Measurements from ENCODE around the gene TRIM27.
A peak's percentile ranks its signal among the peaks of the same experiment; 100 is the strongest.
"Not testable (repeated sequence)": the region's sequence is repeated elsewhere in the genome, so short reads cannot be mapped to it uniquely, and the experiment has no call there.

Gene TRIM27

DNA sequence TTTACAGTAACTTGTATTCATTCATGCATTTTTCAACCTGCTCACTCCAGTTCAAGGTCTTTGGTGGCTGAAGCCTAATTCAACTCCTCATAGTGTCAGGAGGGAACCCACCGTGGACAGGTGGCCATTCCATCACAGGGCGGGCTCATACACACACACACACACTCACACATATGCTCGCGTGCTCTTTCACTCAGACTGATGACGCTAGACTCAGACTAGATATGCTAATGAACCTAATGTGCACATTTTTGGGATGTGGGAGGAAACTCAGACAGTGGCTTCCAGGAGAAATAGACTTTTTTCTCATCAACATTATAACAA is 56.7 kb downstream of the TRIM27 start:
- peaks cover 8% of the 10 kb centered on the region for H3K9me3 Mint-ChIP-seq
- DNase-seq = no peak
- H3K4me3 Mint-ChIP-seq = peak overlapping the region; percentile 78
- peaks cover 2% of the 10 kb centered on the region for H3K27me3 Mint-ChIP-seq
- H3K36me3 Mint-ChIP-seq (ENCODE audit: low read depth) = peaks cover 5% of the 10 kb centered on the region
- peak overlapping the region; percentile 90 for H3K27ac Mint-ChIP-seq
- peaks cover 45% of the 10 kb centered on the region for H3K4me1 Mint-ChIP-seq (ENCODE audit: low read depth)

DNA sequence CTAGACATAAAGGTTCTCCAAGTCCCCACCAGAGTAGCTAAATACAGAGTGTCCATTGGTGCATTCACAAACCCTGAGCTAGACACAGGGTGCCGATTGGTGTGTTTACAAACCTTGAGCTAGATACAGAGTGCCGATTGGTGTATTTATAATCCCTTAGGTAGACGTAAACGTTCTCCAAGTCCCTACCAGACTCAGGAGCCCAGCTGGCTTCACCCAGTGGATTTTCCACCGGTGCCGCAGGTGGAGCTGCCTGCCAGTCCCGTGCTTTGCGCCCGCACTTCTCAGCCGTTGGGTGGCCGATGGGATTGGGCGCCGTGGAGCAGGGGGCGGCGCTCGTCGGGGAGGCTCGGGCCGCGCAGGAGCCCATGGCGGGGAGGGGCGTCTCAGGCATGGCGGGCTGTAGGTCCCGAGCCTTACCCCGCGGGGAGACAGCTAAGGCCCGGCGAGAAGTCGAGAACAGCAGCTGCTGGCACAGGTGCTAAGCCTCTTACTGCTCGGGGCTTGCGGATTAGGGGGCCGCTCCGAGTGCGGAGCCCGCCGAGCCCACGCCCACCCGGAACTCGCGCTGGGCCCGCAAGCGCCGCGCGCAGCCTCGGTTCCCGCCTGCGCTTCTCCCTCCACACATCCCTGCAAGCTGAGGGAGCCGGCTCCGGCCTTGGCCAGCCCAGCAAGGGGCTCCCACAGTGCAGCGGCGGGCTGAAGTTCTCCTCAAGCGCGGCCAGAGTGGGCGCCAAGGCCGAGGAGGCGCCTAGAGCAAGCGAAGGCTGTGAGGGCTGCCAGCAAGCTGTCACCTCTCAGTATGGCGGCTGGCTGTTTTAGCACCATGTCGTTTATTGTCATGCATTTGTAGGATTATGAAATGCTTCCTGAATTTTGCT is 57.3 kb downstream of the TRIM27 start:
- not testable (repeated sequence) for H3K27me3 Mint-ChIP-seq; H3K36me3 Mint-ChIP-seq (ENCODE audit: low read depth); H3K9me3 Mint-ChIP-seq
- Mint-ChIP-seq H3K27ac (peak overlapping the region; percentile 90), H3K4me3 (peak overlapping the region; percentile 78), H3K4me1 (ENCODE audit: low read depth) (peaks cover 45% of the 10 kb centered on the region)
- peak; percentile 90 for DNase-seq

DNA sequence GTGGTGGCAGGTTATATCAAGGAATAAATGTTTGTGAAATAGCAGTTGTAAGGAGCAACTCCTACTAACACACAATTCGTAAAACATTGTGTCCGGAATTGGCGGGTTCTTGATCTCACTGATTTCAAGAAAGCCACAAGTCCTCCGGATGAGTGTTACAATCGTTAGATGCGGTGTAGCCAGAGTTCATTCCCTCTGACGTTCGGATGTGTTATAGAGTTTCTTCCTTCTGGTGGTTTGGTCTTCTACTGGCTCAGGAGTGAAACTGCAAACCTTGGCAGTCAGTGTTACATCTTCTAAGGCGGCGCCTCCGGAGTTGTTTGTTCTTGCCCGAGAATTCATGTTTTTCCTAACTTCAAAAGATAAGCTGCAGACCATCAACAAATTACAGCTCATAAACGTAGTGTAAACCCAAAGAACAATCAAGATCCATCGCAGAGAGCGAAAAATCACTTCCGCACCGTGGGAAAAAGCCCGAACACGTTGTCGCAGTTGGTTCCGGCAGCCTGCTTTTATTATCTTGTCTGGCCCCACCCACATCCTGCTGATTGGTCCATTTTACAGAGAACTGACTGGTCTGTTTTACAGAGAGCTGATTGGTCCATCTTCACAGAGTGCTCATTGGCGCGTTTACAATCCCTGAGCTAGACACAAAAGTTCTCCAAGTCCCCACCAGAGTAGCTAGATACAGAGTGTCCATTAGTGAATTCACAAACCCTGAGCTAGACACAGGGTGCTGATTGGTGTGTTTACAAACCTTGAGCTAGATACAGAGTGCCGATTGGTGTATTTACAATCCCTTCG is 58.2 kb downstream of the TRIM27 start:
- H3K4me3 Mint-ChIP-seq = peak overlapping the region; percentile 78
- DNase-seq = peak; percentile 69
- peak overlapping the region; percentile 90 for H3K27ac Mint-ChIP-seq
- peaks cover 46% of the 10 kb centered on the region for H3K4me1 Mint-ChIP-seq (ENCODE audit: low read depth)
- H3K36me3 Mint-ChIP-seq (ENCODE audit: low read depth) = peaks cover 5% of the 10 kb centered on the region
- peaks cover 2% of the 10 kb centered on the region for H3K27me3 Mint-ChIP-seq
- H3K9me3 Mint-ChIP-seq = peaks cover 8% of the 10 kb centered on the region

DNA sequence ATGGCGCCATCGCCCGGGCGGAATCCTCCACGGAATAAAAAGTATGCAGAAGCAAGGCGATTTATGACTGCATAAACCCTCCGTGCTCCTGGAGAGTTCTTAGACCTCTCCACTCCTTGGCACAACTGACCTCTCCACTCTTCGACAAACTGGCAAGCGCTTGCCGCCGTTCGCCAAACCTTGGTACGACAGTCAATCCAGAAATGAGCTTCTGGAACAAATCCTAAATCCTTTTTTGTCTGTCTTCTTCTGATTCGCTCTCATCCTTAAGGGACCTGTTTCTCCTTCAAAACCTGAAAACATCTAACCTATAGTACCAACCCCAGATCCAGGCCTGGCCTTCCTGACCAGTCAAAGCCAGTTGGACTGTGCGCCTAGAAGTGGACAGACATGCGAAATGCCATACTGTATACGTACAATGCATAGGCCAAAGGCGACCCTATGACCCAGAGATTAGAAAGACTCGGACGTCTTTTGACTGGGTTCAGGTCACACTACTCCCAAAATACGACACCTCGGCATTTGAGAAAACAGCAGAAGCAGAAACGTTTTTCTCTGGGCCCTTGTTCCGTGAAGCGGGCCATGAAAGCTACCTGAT is 59.4 kb downstream of the TRIM27 start:
- H3K4me1 Mint-ChIP-seq (ENCODE audit: low read depth) = peaks cover 46% of the 10 kb centered on the region
- H3K27me3 Mint-ChIP-seq = peaks cover 2% of the 10 kb centered on the region
- H3K36me3 Mint-ChIP-seq (ENCODE audit: low read depth) = peaks cover 5% of the 10 kb centered on the region
- peaks cover 8% of the 10 kb centered on the region for H3K9me3 Mint-ChIP-seq
- DNase-seq = no peak
- H3K27ac Mint-ChIP-seq = peak overlapping the region; percentile 96
- peak overlapping the region; percentile 88 for H3K4me3 Mint-ChIP-seq

DNA sequence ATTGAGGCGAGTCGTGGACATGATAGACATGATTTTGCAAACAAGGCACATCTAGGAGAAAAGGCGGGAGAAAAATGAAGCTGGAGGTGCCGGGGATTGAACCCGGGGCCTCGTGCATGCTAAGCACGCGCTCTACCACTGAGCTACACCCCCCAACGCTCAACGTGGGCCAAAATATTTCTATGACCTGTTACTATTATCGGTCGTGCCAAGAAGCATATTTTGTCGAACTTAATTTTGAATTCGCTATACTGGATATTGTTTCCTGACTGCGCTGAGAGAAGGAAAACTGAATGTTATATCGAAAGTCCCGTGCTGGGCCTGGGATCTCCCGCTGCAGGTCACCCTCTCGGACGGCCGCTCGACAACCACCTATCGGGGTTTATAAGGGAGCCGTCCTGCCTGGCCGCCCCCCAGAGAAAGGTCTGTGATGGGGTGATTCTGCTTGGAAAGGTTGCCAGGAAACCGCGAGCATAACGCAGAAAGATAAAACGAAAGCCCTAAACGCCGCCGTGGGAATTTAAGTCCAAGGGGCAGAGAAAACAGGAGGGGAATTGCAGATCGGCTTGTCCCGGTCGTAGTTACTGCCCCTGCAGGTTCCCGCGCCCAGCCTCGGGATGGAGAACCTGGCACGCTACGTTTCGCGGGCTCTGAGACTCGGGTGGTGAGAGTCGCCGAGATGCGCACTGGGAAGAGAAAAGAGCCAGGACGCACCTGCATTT is 60.0 kb downstream of the TRIM27 start:
- peaks cover 46% of the 10 kb centered on the region for H3K4me1 Mint-ChIP-seq (ENCODE audit: low read depth)
- H3K4me3 Mint-ChIP-seq = peak overlapping the region; percentile 88
- DNase-seq = peak; percentile 89
- H3K36me3 Mint-ChIP-seq (ENCODE audit: low read depth) = peaks cover 5% of the 10 kb centered on the region
- H3K27ac Mint-ChIP-seq = peak overlapping the region; percentile 96
- peaks cover 8% of the 10 kb centered on the region for H3K9me3 Mint-ChIP-seq
- peaks cover 2% of the 10 kb centered on the region for H3K27me3 Mint-ChIP-seq

DNA sequence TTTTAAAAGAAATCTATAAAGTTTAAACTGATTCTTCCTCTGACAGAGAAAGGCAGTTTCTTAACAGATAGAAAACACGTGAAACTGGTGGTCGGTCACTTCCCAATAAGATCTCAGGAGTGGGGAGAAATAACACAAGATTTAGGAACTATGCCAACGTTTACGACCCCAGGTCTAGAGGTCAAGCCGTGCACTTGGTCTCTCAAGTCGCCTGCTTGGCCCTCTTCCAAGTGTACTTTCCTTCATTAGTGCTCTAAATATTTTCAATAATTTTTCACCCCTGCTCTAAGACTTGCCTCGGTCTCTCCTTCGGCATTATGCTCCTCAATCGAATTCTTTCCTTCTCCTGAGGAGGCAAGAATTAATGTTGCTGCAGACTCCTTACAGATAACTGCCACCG is 61.7 kb downstream of the TRIM27 start:
- Mint-ChIP-seq H3K4me3 (no peak overlapping the region), H3K27ac (no peak overlapping the region), H3K36me3 (ENCODE audit: low read depth) (peaks cover 5% of the 10 kb centered on the region), H3K4me1 (ENCODE audit: low read depth) (peaks cover 37% of the 10 kb centered on the region), H3K27me3 (peaks cover 2% of the 10 kb centered on the region), H3K9me3 (peaks cover 8% of the 10 kb centered on the region)
- DNase-seq = no peak

DNA sequence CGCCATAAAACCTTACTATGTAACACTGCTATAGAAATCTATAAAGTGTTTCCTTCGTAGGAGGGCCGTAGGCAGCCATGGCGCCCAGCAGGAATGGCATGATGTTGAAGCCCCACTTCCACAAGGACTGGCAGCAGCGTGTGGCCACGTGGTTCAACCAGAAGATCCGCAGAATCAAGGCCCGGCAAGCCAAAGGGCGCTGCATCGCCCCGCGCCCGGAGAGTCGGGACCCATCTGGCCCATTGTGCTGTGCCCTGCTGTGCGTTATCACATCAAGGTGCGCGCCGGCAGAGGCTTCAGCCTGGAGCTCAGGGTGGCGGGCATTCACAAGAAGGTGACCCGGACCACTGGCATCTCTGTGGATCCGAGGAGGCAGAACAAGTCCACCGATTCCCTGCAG is 62.4 kb downstream of the TRIM27 start:
- H3K4me3 Mint-ChIP-seq = no peak overlapping the region
- no peak for DNase-seq
- peaks cover 33% of the 10 kb centered on the region for H3K4me1 Mint-ChIP-seq (ENCODE audit: low read depth)
- H3K36me3 Mint-ChIP-seq (ENCODE audit: low read depth) = peaks cover 5% of the 10 kb centered on the region
- H3K27ac Mint-ChIP-seq = no peak overlapping the region
- H3K9me3 Mint-ChIP-seq = peaks cover 8% of the 10 kb centered on the region
- peaks cover 2% of the 10 kb centered on the region for H3K27me3 Mint-ChIP-seq

DNA sequence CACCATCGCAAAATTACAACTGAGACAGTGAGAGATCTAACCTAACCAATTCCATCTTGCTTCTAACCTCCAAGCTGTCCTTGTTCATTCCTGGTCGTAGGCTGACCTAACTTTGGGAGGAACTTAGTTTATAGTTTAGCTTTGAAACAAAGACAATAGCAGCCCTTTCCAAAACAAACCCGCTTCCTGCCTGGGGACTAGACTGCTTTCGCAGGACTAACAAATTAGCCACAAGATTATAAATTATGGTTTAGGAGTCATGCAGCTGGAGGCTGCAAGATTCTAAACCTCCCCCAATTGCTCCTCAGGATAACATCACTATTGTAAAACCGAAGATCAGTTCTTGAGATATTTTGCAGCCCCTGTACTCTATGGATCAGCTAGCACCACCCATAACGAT is 63.2 kb downstream of the TRIM27 start:
- Mint-ChIP-seq H3K27ac (no peak overlapping the region), H3K4me1 (ENCODE audit: low read depth) (peaks cover 28% of the 10 kb centered on the region), H3K27me3 (peaks cover 2% of the 10 kb centered on the region), H3K4me3 (no peak overlapping the region), H3K36me3 (ENCODE audit: low read depth) (peaks cover 5% of the 10 kb centered on the region), H3K9me3 (peaks cover 4% of the 10 kb centered on the region)
- DNase-seq = no peak

DNA sequence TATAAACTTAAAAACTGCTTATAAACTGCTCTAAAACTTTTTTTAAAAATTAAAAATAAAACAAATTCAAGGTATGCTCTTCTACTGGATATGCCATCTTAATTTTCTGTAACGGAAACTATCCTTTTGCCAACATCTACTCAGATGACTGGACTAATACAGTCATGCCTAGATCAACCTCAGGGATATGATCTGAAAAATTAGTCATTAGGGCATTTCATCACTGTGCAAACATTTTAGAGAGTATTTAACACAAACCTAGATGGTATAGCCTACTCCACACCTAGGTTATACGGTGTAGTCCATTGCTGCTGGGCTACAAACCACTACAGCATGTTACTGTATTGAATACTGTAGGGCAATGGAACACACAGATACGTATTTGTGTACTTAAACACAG is 64.8 kb downstream of the TRIM27 start:
- peaks cover 2% of the 10 kb centered on the region for H3K9me3 Mint-ChIP-seq
- H3K4me3 Mint-ChIP-seq = no peak overlapping the region
- H3K27ac Mint-ChIP-seq = no peak overlapping the region
- H3K36me3 Mint-ChIP-seq (ENCODE audit: low read depth) = peaks cover 4% of the 10 kb centered on the region
- peaks cover 2% of the 10 kb centered on the region for H3K27me3 Mint-ChIP-seq
- DNase-seq = no peak
- H3K4me1 Mint-ChIP-seq (ENCODE audit: low read depth) = peaks cover 14% of the 10 kb centered on the region

DNA sequence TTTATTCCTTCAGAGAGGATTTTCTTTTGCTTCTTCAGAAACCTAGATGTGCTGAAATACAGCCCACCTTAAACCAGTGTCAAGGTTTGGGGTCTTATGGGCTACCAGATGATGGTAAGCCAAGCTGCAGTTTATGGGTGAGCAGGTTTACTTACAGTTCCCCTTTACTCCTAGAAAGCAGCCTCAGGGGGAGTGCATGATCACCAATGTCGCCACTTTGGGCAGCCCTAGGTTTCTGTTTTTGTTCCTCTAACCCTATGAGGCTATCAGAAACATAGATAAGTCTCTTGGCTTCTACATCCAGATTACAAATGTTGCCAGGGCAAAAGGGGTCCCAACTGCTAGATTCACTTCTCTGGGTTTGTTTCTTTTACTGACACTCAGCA is 67.2 kb downstream of the TRIM27 start:
- DNase-seq = no peak
- H3K9me3 Mint-ChIP-seq = no peaks in the 10 kb centered on the region
- peaks cover 2% of the 10 kb centered on the region for H3K4me1 Mint-ChIP-seq (ENCODE audit: low read depth)
- no peak overlapping the region for H3K4me3 Mint-ChIP-seq
- no peak overlapping the region for H3K27ac Mint-ChIP-seq
- H3K27me3 Mint-ChIP-seq = peaks cover 8% of the 10 kb centered on the region
- no peaks in the 10 kb centered on the region for H3K36me3 Mint-ChIP-seq (ENCODE audit: low read depth)

DNA sequence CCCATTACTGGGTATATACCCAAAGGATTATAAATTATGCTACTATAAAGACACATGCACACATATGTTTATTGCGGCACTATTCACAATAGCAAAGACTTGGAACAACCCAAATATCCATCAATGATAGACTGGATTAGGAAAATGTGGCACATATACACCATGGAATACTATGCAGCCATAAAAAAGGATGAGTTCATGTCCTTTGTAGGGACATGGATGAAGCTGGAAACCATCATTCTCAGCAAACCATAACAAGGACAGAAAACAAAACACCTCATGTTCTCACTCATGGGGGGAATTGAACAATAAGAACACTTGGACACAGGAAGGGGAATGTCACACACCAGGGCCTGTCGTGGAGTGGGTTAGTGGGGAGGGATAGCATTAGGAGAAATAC is 69.4 kb downstream of the TRIM27 start:
- not testable (repeated sequence) for H3K4me3 Mint-ChIP-seq; H3K9me3 Mint-ChIP-seq; DNase-seq; H3K4me1 Mint-ChIP-seq (ENCODE audit: low read depth); H3K27ac Mint-ChIP-seq; H3K36me3 Mint-ChIP-seq (ENCODE audit: low read depth)
- peaks cover 13% of the 10 kb centered on the region for H3K27me3 Mint-ChIP-seq

All from activated T-cell treated with anti-CD3 and anti-CD28 coated beads, Interleukin-2, amount 50 U/mL, for 24 hours (primary cell).